Heart left ventricle (tissue), 13 donors: ENCODE results near the gene MYO10.
"Not testable (repeated sequence)": the region's sequence is repeated elsewhere in the genome, so short reads cannot be mapped to it uniquely, and the experiment has no call there.

Experiments used
- POLR2A ChIP-seq, 2 donors: fragments of 450-650 bp; IDR thresholded peaks; one replicate each; pipeline ENCODE4 v1.6.1; 2017; ENCODE audit warnings: antibody characterized with exemption in 2 of 2, mild to moderate bottlenecking in 2 of 2, moderate library complexity in 2 of 2
- TF ChIP-seq, protein P1 (sequence below), 12 donors: fragments of 200-600 bp; sonication (generic) in 4 of 12; IDR thresholded peaks; one replicate each; pipeline versions ENCODE4 v1.5.0 to v1.8.0; 2018 to 2022; ENCODE audit warnings: antibody characterized with exemption in 12 of 12, mild to moderate bottlenecking in 5 of 12
- donor health status: ischemic (EF 13 %, LVEDD 7.1; RV severe dilation, severe dysfunction).
- donor health status: DM: no; HTN: yes; CAD: no.
- donor health status: DM: no; HTN: no; CAD: no.
- donor health status: ischemic (EF 25% LVEDD 6.9; RV normal size, moderate dysfunction).
- donor health status: ischemic (EF 25% LVEDD 5.7; RV mildly dilated, moderate dysfunction).
- donor health status: ischemic (EF 35%, LVEDD 5.7; RV mildly dilated, moderate dysfunction).
- donor health status: nonischemic (EF 11% LVEDD 7.7; RV severe dilation, severe dysfunction).
- donor health status: DM: yes; HTN: yes; CAD: no.
- donor health status: PGD.
- donor health status: ischemic (EF 29% LVEDD 5.4; RV normal size, mild dysfunction).
- donor health status: nonischemic (EF 23%, LVEDD 6.1; RV moderate dilation, normal function).

DNA sequence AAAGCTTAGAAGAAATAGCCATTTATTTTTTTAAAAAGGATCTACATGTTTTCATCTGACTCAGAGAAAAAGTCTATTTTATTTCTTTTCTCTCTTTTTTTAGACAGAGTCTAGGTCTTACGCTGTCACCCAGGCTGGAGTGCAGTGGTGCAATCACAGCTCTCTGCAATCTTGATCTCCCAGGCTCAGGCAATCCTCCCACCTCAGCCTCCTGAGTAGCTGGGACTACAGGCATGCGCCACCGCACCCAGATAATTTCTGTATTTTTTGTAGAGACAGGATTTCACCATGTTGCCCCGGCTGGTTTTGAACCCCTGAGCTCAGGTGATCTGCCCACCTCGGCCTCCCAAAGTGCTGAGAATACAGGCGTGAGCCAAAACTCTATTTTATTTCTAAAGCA is 178.5 kb downstream of the MYO10 start:
- TF ChIP-seq, protein P1, sequence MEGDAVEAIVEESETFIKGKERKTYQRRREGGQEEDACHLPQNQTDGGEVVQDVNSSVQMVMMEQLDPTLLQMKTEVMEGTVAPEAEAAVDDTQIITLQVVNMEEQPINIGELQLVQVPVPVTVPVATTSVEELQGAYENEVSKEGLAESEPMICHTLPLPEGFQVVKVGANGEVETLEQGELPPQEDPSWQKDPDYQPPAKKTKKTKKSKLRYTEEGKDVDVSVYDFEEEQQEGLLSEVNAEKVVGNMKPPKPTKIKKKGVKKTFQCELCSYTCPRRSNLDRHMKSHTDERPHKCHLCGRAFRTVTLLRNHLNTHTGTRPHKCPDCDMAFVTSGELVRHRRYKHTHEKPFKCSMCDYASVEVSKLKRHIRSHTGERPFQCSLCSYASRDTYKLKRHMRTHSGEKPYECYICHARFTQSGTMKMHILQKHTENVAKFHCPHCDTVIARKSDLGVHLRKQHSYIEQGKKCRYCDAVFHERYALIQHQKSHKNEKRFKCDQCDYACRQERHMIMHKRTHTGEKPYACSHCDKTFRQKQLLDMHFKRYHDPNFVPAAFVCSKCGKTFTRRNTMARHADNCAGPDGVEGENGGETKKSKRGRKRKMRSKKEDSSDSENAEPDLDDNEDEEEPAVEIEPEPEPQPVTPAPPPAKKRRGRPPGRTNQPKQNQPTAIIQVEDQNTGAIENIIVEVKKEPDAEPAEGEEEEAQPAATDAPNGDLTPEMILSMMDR (IDR thresholded peaks at IDR 0.05) = not testable (repeated sequence)
- TF ChIP-seq POLR2A (IDR thresholded peaks at IDR 0.05) = not testable (repeated sequence)
